ENCODE results near the gene PIK3R2.

PIK3R2 gene

GRCh38 chr19:18216789-18217188, 63.8 kb downstream of the PIK3R2 start:
- no peak overlapping the region for H3K4me3 ChIP-seq (ENCODE audit: insufficient read depth, low read length, poor library complexity, severe bottlenecking)
- no peaks in the 10 kb centered on the region for H3K9me2 ChIP-seq (replicated peaks; ENCODE audit: insufficient read depth, low read length)
- no peaks in the 10 kb centered on the region for H3F3A ChIP-seq (ENCODE audit: insufficient read depth)
- H4K20me1 ChIP-seq (ENCODE audit: low read depth, low read length) = no peaks in the 10 kb centered on the region
- TF ChIP-seq CTCF (IDR thresholded peaks at IDR 0.05; ENCODE audit: insufficient read depth, low read length, poor library complexity, severe bottlenecking) (no peak), EZH2phosphoT487 (conservative IDR thresholded peaks at IDR 0.05; ENCODE audit: low read length) (no peak)
- H3K9me3 ChIP-seq (ENCODE audit: insufficient read depth, low read length) = no peaks in the 10 kb centered on the region
- no peaks in the 10 kb centered on the region for H3K36me3 ChIP-seq (ENCODE audit: low read length)
- no peak overlapping the region for H2AFZ ChIP-seq (ENCODE audit: low read depth, low read length, severe bottlenecking)
- no peak overlapping the region for H3K27ac ChIP-seq (ENCODE audit: low read depth, low read length)
- no peak overlapping the region for H3K9ac ChIP-seq (ENCODE audit: low read length)
- H3K79me2 ChIP-seq (ENCODE audit: insufficient read depth, low read length) = no peaks in the 10 kb centered on the region
- H3K4me2 ChIP-seq (ENCODE audit: low read depth, low read length, poor library complexity, severe bottlenecking) = no peak overlapping the region
- no peaks in the 10 kb centered on the region for H3K27me3 ChIP-seq (ENCODE audit: low read length)

- H3K79me2 ChIP-seq (ENCODE audit: insufficient read depth, low read length) = no peaks in the 10 kb centered on the region
- H3K9me2 ChIP-seq (replicated peaks; ENCODE audit: insufficient read depth, low read length) = no peaks in the 10 kb centered on the region
- H3K4me3 ChIP-seq (ENCODE audit: insufficient read depth, low read length, poor library complexity, severe bottlenecking) = no peak overlapping the region
- no peaks in the 10 kb centered on the region for H4K20me1 ChIP-seq (ENCODE audit: low read depth, low read length)
- H3K9ac ChIP-seq (ENCODE audit: low read length) = no peak overlapping the region
- H3K27ac ChIP-seq (ENCODE audit: low read depth, low read length) = no peak overlapping the region
- H3K27me3 ChIP-seq (ENCODE audit: low read length) = no peaks in the 10 kb centered on the region
- H3F3A ChIP-seq (ENCODE audit: insufficient read depth) = 0 out of 2 replicates have a peak, but pooled peaks cover 6% of the 10 kb centered on the region
- H2AFZ ChIP-seq (ENCODE audit: low read depth, low read length, severe bottlenecking) = no peak overlapping the region
- H3K36me3 ChIP-seq (ENCODE audit: low read length) = no peaks in the 10 kb centered on the region
- no peak overlapping the region for H3K4me2 ChIP-seq (ENCODE audit: low read depth, low read length, poor library complexity, severe bottlenecking)
- TF ChIP-seq CTCF (IDR thresholded peaks at IDR 0.05; ENCODE audit: insufficient read depth, low read length, poor library complexity, severe bottlenecking) = no peak
- TF ChIP-seq EZH2phosphoT487 (conservative IDR thresholded peaks at IDR 0.05; ENCODE audit: low read length) = no peak
- no peaks in the 10 kb centered on the region for H3K9me3 ChIP-seq (ENCODE audit: insufficient read depth, low read length)
These were observed 65.2 kb downstream of the PIK3R2 start for GRCh38 chr19:18218159-18218558.

- no peak overlapping the region for H3K4me2 ChIP-seq (ENCODE audit: low read depth, low read length, poor library complexity, severe bottlenecking)
- TF ChIP-seq CTCF (IDR thresholded peaks at IDR 0.05; ENCODE audit: insufficient read depth, low read length, poor library complexity, severe bottlenecking) (no peak), EZH2phosphoT487 (conservative IDR thresholded peaks at IDR 0.05; ENCODE audit: low read length) (no peak)
These were observed 65.6 kb downstream of the PIK3R2 start for GRCh38 chr19:18218600-18218999.

More at GRCh38 chr19:18218600-18218999, 65.6 kb downstream of the PIK3R2 start:
- Histone ChIP-seq H3K9me3 (ENCODE audit: insufficient read depth, low read length) (no peaks in the 10 kb centered on the region), H3K79me2 (ENCODE audit: insufficient read depth, low read length) (no peaks in the 10 kb centered on the region), H3F3A (ENCODE audit: insufficient read depth) (0 out of 2 replicates have a peak, but pooled peaks cover 6% of the 10 kb centered on the region), H3K27ac (ENCODE audit: low read depth, low read length) (no peak overlapping the region), H3K36me3 (ENCODE audit: low read length) (no peaks in the 10 kb centered on the region), H3K9ac (ENCODE audit: low read length) (no peak overlapping the region), H4K20me1 (ENCODE audit: low read depth, low read length) (no peaks in the 10 kb centered on the region), H3K9me2 (replicated peaks; ENCODE audit: insufficient read depth, low read length) (no peaks in the 10 kb centered on the region), H3K4me3 (ENCODE audit: insufficient read depth, low read length, poor library complexity, severe bottlenecking) (no peak overlapping the region), H3K27me3 (ENCODE audit: low read length) (no peaks in the 10 kb centered on the region), H2AFZ (ENCODE audit: low read depth, low read length, severe bottlenecking) (no peak overlapping the region)

Data from SU-DHL-6 (cell line).